Spleen (tissue), 11 donors: ENCODE data around the gene AKNAD1. TPM values are rescaled to one million over a fixed set of nuclear protein-coding genes. Genes with fewer than 3 reads are reported as not detected.

Experiments
- DNase-seq: peaks from one replicate; pipeline ENCODE4 v3.0.0-alpha.2; 2020
- H3K27ac ChIP-seq, 8 donors: fragments of 200-600 bp; sonication (generic) in 7 of 8; 1 replicate in 4 of 8; 2 replicates in 4 of 8; pipeline versions ENCODE4 v1.5.0 to v1.8.0; 2016 to 2021; ENCODE audit warnings: inconsistent platforms in 4 of 8, mild to moderate bottlenecking in 4 of 8, moderate library complexity in 1 of 8
- H3K27me3 ChIP-seq, 7 donors: fragments of 200-600 bp; sonication (generic) in 6 of 7; replicated peaks in 1 of 7; 1 replicate in 4 of 7; 2 replicates in 3 of 7; pipeline versions ENCODE4 v1.5.0 to v1.8.0; 2016 to 2021; ENCODE audit warnings: inconsistent platforms in 3 of 7, mild to moderate bottlenecking in 1 of 7
- H3K36me3 ChIP-seq, 6 donors: fragments of 200-600 bp; sonication (generic) in 5 of 6; 1 replicate in 4 of 6; 2 replicates in 2 of 6; pipeline versions ENCODE4 v1.5.0 to v1.8.0; 2016 to 2021; ENCODE audit warnings: inconsistent platforms in 2 of 6
- H3K4me1 ChIP-seq, 6 donors: fragments of 200-600 bp; sonication (generic) in 5 of 6; 1 replicate in 3 of 6; 2 replicates in 3 of 6; pipeline versions ENCODE4 v1.5.0 to v1.8.0; 2016 to 2021; ENCODE audit warnings: inconsistent platforms in 3 of 6
- H3K4me3 ChIP-seq, 8 donors: fragments of 200-600 bp; sonication (generic) in 7 of 8; 1 replicate in 4 of 8; 2 replicates in 4 of 8; pipeline versions ENCODE4 v1.5.0 to v1.8.0; 2016 to 2021; ENCODE audit warnings: inconsistent platforms in 4 of 8, mild to moderate bottlenecking in 4 of 8, moderate library complexity in 2 of 8
- H3K9me3 ChIP-seq, 8 donors: fragments of 200-600 bp; sonication (generic) in 7 of 8; 1 replicate in 4 of 8; 2 replicates in 4 of 8; pipeline versions ENCODE4 v1.5.0 to v1.8.0; 2016 to 2021; ENCODE audit warnings: inconsistent platforms in 4 of 8
- CTCF ChIP-seq, 11 experiments: fragments of 200-600 bp in 7 of 11; fragments of 450-650 bp in 4 of 11; sonication (generic) in 4 of 11; IDR thresholded peaks in 8 of 11; conservative IDR thresholded peaks in 3 of 11; 1 replicate in 7 of 11; 2 replicates in 4 of 11; pipeline versions ENCODE4 v1.4.0 to v1.8.0; 2016 to 2021; ENCODE audit warnings: antibody characterized with exemption in 11 of 11, inconsistent platforms in 4 of 11, mild to moderate bottlenecking in 1 of 11
- POLR2A ChIP-seq, 3 donors: fragments of 450-650 bp; IDR thresholded peaks; one replicate each; pipeline ENCODE4 v1.5.1; 2017; ENCODE audit warnings: antibody characterized with exemption in 3 of 3, mild to moderate bottlenecking in 1 of 3
- POLR2AphosphoS5 ChIP-seq, 3 donors: sonication (generic); formaldehyde crosslinking; IDR thresholded peaks; one replicate each; pipeline ENCODE4 v1.5.1; 2017; ENCODE audit warnings: antibody characterized with exemption in 3 of 3
- WGBS, 5 donors: extraction: QIAGEN DNeasy Blood & Tissue Kit in 3 of 5; methylation state at CpG; one replicate each; pipeline versions ENCODE4 v1.1.5 to v1.1.7; 2013 to 2018; 5-methylcytosine and 5-hydroxymethylcytosine counted together
- intact Hi-C: fragments of 100-400 bp; cut with DNase I; formaldehyde crosslinking; loops from one replicate; pipeline ENCODE4 v1.15.0; 2023; ENCODE audit warnings: low total_unique reads
- polyA plus RNA-seq, 3 donors: library from polyadenylated mRNA; stranded (reverse); fragments of 200-250 nt; gene quantifications; one replicate each; pipeline ENCODE4 v1.2.1, GENCODE V29; 2013
- total RNA-seq, 7 donors: library from RNA; depleted of rRNA in 3 of 7; stranded (reverse); fragments of >200 nt in 3 of 7; fragmentation: NEBNext Ultra II Directional in 4 of 7; extraction: Animal tissue kit (Norgen Biotek cat#: 25700) in 4 of 7; gene quantifications; one replicate each; pipeline versions ENCODE4 v1.1.0 to v1.2.1, GENCODE V29; 2016 to 2021
- donor health status: healthy with polysubstance abuse.
- donor health status: DM: no; HTN: no; CAD: no; lungs with moderate emphysema.
- donor health status: DM: no; HTN: no; CAD: no.
- donor health status: Bipolar disorder and iron deficiency.
- donor health status: healthy.
- donor health status: DM: no; HTN: no; CAD: no.
- donor health status: DM: yes; HTN: yes; CAD: no.

The AKNAD1 gene
- total and polyA plus RNA-seq, 10 donors: 0.03 to 0.11 TPM; not detected in 8

DNA sequence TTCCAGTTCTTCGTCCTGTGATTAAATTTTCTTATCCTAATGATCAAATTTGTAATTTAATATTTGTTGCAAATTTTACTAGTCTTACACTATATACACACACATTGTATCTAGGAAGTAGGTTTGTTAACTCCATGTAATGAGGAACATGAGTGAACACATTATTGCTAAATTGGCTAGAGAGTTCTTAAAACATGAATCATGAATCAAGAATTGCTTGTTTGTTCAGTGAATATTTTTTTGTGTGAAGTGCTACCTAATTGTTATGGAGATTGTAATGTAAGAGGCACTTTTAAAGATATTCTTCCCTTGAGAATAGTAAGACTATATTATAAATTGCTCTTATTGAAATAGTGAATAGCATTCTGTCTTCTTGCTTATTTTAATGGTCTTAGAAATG, 24.5 kb upstream of the AKNAD1 start:
- no peaks in the 10 kb centered on the region for H3K27me3 ChIP-seq
- no peak for DNase-seq
- H3K9me3 ChIP-seq: no peaks in the 10 kb centered on the region
- no peaks in the 10 kb centered on the region for H3K36me3 ChIP-seq
- H3K4me1 ChIP-seq: peaks cover 0 to 34% (median 13%) of the 10 kb centered on the region in 6 donors
- TF ChIP-seq CTCF (IDR thresholded peaks at IDR 0.05 in 8 of 11, conservative IDR thresholded peaks at IDR 0.05 in 3 of 11) (no peak), POLR2AphosphoS5 (IDR thresholded peaks at IDR 0.05) (no peak), POLR2A (IDR thresholded peaks at IDR 0.05) (no peak)
- no peak overlapping the region for H3K4me3 ChIP-seq
- H3K27ac ChIP-seq: no peak overlapping the region
- 86 to 98% (median 94%) methylated on average over 1 of the region's 1 CpG for WGBS, 5 donors
- intact Hi-C loops: no loop called here

DNA sequence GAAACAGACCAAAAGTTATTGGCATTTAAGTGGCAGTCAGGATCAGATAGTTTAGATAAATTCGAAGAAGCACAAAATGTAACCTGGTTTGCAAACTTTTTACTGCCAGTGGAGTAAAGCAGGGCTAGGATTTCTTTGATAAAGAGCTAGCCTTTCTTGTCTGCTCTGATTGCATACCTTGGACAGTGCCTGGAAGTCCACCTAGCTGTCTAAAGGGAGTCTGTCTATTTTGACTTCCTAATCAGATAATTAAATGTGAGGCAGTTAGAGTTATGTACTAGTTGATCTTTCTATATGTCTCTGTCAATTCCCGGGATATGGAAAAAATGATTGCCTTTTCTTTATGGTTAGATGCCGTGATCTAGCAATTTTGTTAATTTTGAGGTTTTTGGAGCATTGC, 24.0 kb upstream of the AKNAD1 start:
- 82 to 96% (median 91%) methylated on average over 3 of the region's 3 CpGs for WGBS, 5 donors
- TF ChIP-seq POLR2A (IDR thresholded peaks at IDR 0.05) (no peak), CTCF (IDR thresholded peaks at IDR 0.05 in 8 of 11, conservative IDR thresholded peaks at IDR 0.05 in 3 of 11) (no peak), POLR2AphosphoS5 (IDR thresholded peaks at IDR 0.05) (no peak)
- H3K27ac ChIP-seq: no peak overlapping the region
- no peaks in the 10 kb centered on the region for H3K9me3 ChIP-seq
- intact Hi-C loops: no loop called here
- H3K27me3 ChIP-seq: no peaks in the 10 kb centered on the region
- no peaks in the 10 kb centered on the region for H3K36me3 ChIP-seq
- peaks cover 0 to 39% (median 18%) of the 10 kb centered on the region in 6 donors for H3K4me1 ChIP-seq
- DNase-seq: no peak
- no peak overlapping the region for H3K4me3 ChIP-seq

DNA sequence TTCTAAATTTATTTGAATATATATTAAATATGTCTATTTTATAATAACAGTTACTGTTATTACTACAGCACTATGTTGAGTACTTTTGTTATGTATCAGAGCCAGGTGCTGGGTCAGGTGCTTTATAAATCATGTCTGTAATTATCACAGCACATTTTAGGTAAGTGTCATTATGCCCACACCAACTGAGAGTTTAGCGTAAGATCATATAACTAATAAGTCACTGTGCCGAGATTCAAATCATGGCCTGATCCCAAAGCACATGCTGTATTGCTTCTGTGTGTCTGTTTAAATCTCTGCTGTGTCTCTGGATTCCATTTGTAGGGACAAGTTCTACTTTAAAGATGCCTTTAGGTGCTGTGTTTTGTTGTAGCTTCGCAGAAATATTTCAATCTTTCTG, 21.8 kb upstream of the AKNAD1 start:
- Histone ChIP-seq H3K36me3 (no peaks in the 10 kb centered on the region), H3K9me3 (no peaks in the 10 kb centered on the region), H3K4me3 (no peak overlapping the region), H3K27me3 (no peaks in the 10 kb centered on the region), H3K4me1 (peaks cover 0 to 40% (median 18%) of the 10 kb centered on the region in 6 donors), H3K27ac (no peak overlapping the region)
- no peak for DNase-seq
- intact Hi-C loops: no loop called here
- 74 to 86% (median 80%) methylated on average over 3 of the region's 3 CpGs for WGBS, 5 donors
- TF ChIP-seq POLR2A (IDR thresholded peaks at IDR 0.05): no peak
- no peak for TF ChIP-seq CTCF (IDR thresholded peaks at IDR 0.05 in 8 of 11, conservative IDR thresholded peaks at IDR 0.05 in 3 of 11)
- no peak for TF ChIP-seq POLR2AphosphoS5 (IDR thresholded peaks at IDR 0.05)

DNA sequence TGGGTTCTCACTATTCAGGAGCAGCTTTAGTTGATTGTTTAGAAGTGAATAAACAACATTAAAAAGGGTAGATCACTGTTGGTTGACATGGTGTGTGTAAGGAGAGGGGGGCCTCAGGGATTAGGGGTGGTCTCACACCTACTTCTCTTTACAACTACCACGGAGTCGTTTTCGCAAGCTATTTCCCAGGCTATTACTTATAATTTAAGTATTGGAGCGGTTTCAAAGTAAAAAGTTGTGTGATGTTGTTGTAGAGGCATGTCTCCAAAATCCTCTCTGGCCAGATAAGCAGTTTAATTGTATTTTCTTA, 21.2 kb upstream of the AKNAD1 start:
- intact Hi-C loops: no loop called here
- 34 to 61% (median 54%) methylated on average over 4 of the region's 4 CpGs for WGBS, 5 donors
- peak overlapping the region in 3 of 8 donors; percentile 79 to 90 (median 85) for H3K4me3 ChIP-seq
- no peaks in the 10 kb centered on the region for H3K27me3 ChIP-seq
- TF ChIP-seq POLR2AphosphoS5 (IDR thresholded peaks at IDR 0.05) (no peak), POLR2A (IDR thresholded peaks at IDR 0.05) (no peak), CTCF (IDR thresholded peaks at IDR 0.05 in 8 of 11, conservative IDR thresholded peaks at IDR 0.05 in 3 of 11) (no peak)
- no peaks in the 10 kb centered on the region for H3K9me3 ChIP-seq
- H3K36me3 ChIP-seq: no peaks in the 10 kb centered on the region
- H3K4me1 ChIP-seq: peaks cover 0 to 40% (median 18%) of the 10 kb centered on the region in 6 donors
- no peak overlapping the region for H3K27ac ChIP-seq
- no peak for DNase-seq
